Tibial nerve (tissue), 4 donors: ENCODE data around the gene SLC38A1.

ENCODE experiments used
- EP300 ChIP-seq, 2 donors: sonication (generic); formaldehyde crosslinking; IDR thresholded peaks; one replicate each; pipeline ENCODE4 v1.6.1; 2017; ENCODE audit warnings: antibody characterized with exemption in 2 of 2, mild to moderate bottlenecking in 1 of 2
- TF ChIP-seq, protein P1 (sequence below), 5 experiments: fragments of 200-600 bp in 3 of 5; fragments of 450-650 bp in 2 of 5; sonication (generic) in 3 of 5; IDR thresholded peaks; one replicate each; pipeline ENCODE4 v1.5.1; 2016 to 2019; ENCODE audit warnings: antibody characterized with exemption in 5 of 5, mild to moderate bottlenecking in 3 of 5, moderate library complexity in 2 of 5

DNA sequence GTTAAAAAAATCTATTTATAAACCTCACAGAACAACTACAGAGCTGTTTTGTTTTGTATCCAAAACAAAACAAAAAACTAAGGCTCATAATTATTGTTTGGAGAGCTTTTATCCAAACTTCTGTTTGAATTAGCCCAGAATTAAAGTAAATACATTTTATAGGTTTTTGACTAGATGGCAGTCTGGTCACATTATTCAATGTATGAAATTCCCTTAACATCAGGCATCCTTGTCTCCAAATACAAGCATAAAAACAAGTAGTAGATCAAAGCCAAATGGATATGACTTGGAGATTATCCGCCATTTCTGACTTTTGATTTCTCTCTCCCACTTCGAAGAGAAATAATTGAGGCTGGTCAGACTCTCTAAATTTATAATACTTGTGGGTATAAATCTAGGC is 63.5 kb downstream of the SLC38A1 start:
- TF ChIP-seq, protein P1, sequence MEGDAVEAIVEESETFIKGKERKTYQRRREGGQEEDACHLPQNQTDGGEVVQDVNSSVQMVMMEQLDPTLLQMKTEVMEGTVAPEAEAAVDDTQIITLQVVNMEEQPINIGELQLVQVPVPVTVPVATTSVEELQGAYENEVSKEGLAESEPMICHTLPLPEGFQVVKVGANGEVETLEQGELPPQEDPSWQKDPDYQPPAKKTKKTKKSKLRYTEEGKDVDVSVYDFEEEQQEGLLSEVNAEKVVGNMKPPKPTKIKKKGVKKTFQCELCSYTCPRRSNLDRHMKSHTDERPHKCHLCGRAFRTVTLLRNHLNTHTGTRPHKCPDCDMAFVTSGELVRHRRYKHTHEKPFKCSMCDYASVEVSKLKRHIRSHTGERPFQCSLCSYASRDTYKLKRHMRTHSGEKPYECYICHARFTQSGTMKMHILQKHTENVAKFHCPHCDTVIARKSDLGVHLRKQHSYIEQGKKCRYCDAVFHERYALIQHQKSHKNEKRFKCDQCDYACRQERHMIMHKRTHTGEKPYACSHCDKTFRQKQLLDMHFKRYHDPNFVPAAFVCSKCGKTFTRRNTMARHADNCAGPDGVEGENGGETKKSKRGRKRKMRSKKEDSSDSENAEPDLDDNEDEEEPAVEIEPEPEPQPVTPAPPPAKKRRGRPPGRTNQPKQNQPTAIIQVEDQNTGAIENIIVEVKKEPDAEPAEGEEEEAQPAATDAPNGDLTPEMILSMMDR (IDR thresholded peaks at IDR 0.05): no peak
- no peak for TF ChIP-seq EP300 (IDR thresholded peaks at IDR 0.05)
